ENCODE results near the gene DUSP3. TPM values are rescaled to one million over a fixed set of nuclear protein-coding genes. Genes with fewer than 3 reads are reported as not detected.

DUSP3 gene
- total RNA-seq, 1 experiment from 2014 or later, result 9.5 TPM

- Histone ChIP-seq H3K4me3 (ENCODE audit: low read length) (no peak overlapping the region), H3K4me2 (ENCODE audit: low read depth, low read length, poor library complexity, severe bottlenecking) (no peak overlapping the region), H3K9me2 (replicated peaks; ENCODE audit: insufficient read depth, low read length) (no peaks in the 10 kb centered on the region), H3K9me3 (ENCODE audit: low read length) (no peaks in the 10 kb centered on the region), H2AFZ (ENCODE audit: low read length) (no peak overlapping the region), H3K36me3 (ENCODE audit: insufficient read depth, low read length) (no peaks in the 10 kb centered on the region), H4K20me1 (ENCODE audit: insufficient read depth, low read depth, low read length) (no peaks in the 10 kb centered on the region), H3K79me2 (ENCODE audit: low read length) (no peaks in the 10 kb centered on the region), H3K27ac (ENCODE audit: low read length) (no peak overlapping the region), H3K9ac (ENCODE audit: low read length) (no peak overlapping the region), H3K4me1 (ENCODE audit: low read length) (peaks cover 14% of the 10 kb centered on the region), H3K27me3 (ENCODE audit: low read length) (no peaks in the 10 kb centered on the region)
- no peak for DNase-seq
Observed at GRCh38 chr17:43717913-43718312, 60.9 kb downstream of the DUSP3 start.

Other genes starting within 250 kb of the DUSP3 start
- gene ETV4, start 232.6 kb downstream of the DUSP3 start, total RNA-seq (2014; rRNA removed; shearing (Covaris generic); ENCODE audit: low replicate concordance), result 55.5 and 69.1 TPM in 2 replicates
- not detected in 2 replicates for gene MEOX1, start 117.1 kb downstream of the DUSP3 start, total RNA-seq (2014; rRNA removed; shearing (Covaris generic); ENCODE audit: low replicate concordance)
- not detected in 2 replicates for gene SOST, start 20.2 kb downstream of the DUSP3 start, total RNA-seq (2014; rRNA removed; shearing (Covaris generic); ENCODE audit: low replicate concordance)
- 1.1 TPM in 1 of 2 replicates, not detected in the other for gene CFAP97D1, start 1.5 kb upstream of the DUSP3 start, total RNA-seq (2014; rRNA removed; shearing (Covaris generic); ENCODE audit: low replicate concordance)
- gene MPP3, start 54.2 kb upstream of the DUSP3 start, total RNA-seq (2014; rRNA removed; shearing (Covaris generic); ENCODE audit: low replicate concordance), result not detected in 2 replicates
- not detected in 2 replicates for gene CD300LG, start 68.2 kb upstream of the DUSP3 start, total RNA-seq (2014; rRNA removed; shearing (Covaris generic); ENCODE audit: low replicate concordance)
- not detected in 2 replicates for gene MPP2, start 128.6 kb upstream of the DUSP3 start, total RNA-seq (2014; rRNA removed; shearing (Covaris generic); ENCODE audit: low replicate concordance)
- gene PPY, start 163.5 kb upstream of the DUSP3 start, total RNA-seq (2014; rRNA removed; shearing (Covaris generic); ENCODE audit: low replicate concordance), result not detected in 2 replicates
- gene PYY, start 175.0 kb upstream of the DUSP3 start, total RNA-seq (2014; rRNA removed; shearing (Covaris generic); ENCODE audit: low replicate concordance), result 0.51 TPM in 1 of 2 replicates, not detected in the other
- 2.4 and 4.3 TPM in 2 replicates for gene NAGS, start 225.6 kb upstream of the DUSP3 start, total RNA-seq (2014; rRNA removed; shearing (Covaris generic); ENCODE audit: low replicate concordance)
- gene TMEM101, start 236.0 kb upstream of the DUSP3 start, total RNA-seq (2014; rRNA removed; shearing (Covaris generic); ENCODE audit: low replicate concordance), result 26.6 and 42.4 TPM in 2 replicates

Data from Karpas-422 (cell line).